Astrocyte of the cerebellum (primary cell): ENCODE measurements around the gene DIS3L2.

Experiments
- DNase-seq: peaks from one replicate; pipeline ENCODE4 v3.0.0-alpha.2; 2011; ENCODE audit warnings: low read depth
- H3K4me3 ChIP-seq: 2 replicates; pipeline ENCODE4 v1.5.1; 2011; ENCODE audit warnings: mild to moderate bottlenecking, low read depth, low read length, moderate library complexity
- in situ Hi-C: cut with HindIII; loops from 2 replicates; pipeline ENCODE4 v1.10.0; 2017; ENCODE audit warnings: low sequenced_read_pairs
- TF ChIP-seq, protein P1 (sequence below): IDR thresholded peaks from 2 replicates; pipeline ENCODE4 v1.5.1; 2012; ENCODE audit warnings: low read length, low read depth, moderate library complexity, mild to moderate bottlenecking; ENCODE audit errors: missing control alignments

Gene DIS3L2

DNA sequence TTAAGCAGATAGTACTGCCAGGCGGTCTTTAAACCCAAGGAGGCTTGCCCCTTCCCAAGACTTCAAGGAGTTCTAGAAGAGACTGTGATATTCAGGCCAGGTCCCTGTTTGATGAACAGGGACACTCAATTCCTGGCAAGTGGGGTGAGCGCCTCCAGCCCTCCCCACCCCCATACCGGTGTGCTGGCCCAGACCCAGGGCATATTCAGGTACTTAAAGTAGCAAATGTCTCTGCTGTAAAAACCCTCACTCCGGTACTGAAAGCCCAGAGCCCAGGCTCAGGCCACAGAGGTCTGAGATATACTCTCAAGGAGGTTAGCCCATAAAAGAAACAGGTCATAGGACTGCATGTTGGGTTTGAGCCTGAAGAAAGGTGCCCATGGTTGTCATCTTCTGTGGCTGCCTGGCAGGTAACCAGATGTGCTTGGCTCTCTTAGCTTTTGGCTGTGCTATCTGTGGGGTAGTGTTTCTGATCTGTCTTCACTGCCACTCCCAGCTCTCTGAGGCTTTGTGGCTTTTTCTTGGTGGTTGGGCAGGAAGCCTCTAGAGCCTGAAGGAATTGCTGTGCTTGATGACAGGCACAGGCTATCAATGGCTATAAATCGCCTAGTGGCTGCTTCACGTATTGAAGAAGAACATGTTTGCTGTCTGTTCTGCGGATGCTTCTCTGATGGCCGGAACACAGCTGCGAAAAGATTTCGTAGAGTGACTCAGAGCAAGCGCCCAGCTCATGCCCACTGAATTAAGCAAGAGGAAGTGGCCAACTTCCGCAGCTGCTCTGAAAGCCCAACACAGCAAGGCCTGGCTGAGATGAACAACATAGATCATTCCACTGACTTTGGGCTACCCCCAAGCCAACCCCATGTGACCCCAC lies 353.8 kb downstream of the DIS3L2 start:
- DNase-seq, result peak; percentile 20
- no peak overlapping the region for H3K4me3 ChIP-seq
- TF ChIP-seq, protein P1, sequence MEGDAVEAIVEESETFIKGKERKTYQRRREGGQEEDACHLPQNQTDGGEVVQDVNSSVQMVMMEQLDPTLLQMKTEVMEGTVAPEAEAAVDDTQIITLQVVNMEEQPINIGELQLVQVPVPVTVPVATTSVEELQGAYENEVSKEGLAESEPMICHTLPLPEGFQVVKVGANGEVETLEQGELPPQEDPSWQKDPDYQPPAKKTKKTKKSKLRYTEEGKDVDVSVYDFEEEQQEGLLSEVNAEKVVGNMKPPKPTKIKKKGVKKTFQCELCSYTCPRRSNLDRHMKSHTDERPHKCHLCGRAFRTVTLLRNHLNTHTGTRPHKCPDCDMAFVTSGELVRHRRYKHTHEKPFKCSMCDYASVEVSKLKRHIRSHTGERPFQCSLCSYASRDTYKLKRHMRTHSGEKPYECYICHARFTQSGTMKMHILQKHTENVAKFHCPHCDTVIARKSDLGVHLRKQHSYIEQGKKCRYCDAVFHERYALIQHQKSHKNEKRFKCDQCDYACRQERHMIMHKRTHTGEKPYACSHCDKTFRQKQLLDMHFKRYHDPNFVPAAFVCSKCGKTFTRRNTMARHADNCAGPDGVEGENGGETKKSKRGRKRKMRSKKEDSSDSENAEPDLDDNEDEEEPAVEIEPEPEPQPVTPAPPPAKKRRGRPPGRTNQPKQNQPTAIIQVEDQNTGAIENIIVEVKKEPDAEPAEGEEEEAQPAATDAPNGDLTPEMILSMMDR, result peak; percentile 17
- in situ Hi-C loops, result no loop called here

DNA sequence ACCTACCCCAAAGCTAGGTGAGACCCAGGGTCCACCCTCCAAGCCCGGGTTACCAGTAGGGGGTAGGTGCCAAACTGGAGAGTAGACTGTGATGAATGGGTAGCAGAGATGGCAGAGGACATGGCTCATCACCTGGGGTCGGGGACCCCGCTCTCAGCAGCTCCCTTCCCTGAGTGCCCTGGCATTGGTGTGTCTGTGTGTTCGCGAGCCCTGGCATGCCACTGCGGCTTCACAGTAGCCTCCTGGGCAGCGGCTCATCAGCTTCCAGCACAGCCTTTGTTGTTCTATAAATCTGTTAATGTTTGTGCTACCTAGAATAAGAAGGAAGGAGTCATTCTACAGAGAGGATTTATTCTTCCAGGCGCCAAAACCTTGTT lies 354.4 kb downstream of the DIS3L2 start:
- H3K4me3 ChIP-seq, result no peak overlapping the region
- no peak for DNase-seq
- TF ChIP-seq, protein P1, result no peak
- in situ Hi-C loops, result no loop called here

DNA sequence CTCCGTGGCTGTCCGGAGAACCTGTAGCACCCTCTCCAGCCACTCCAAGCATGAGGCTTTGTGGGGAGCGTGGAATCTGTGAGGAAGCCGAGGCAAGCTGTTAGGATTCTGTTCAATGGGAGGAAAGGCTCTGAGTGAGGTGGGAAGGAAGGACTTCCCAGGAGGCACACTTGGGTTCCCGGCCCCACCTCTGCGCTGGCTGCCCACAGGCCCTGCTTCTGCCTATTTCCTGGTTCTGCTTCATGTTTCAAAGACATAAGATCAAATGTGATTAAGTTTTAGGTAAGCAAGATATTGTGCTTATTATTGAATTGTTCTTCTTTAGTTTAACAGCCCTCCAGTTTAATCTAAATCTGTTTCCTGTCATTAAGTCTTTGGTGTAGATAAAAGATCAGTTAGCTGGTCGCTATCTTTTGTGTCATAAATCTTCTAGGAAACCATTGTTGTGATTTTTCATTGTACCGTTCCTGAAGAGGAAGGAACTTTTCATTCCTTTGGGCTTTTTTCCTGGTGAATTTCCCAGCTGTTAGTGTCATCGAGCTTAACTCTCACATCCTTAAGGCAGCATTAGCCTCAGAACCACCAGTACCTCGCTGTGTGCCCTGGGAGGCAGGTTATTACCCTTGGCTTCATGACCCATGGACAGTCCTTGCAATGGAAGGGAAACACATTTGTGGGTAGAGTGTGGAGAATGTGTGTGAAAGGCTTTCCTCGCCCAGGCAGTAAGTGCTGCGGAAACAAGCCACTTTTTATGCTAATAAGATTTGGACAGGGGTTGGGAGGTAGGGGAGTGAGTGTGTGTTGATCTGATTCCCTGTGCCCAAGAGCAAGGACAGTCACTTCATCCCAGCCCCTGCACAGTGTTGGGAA lies 355.2 kb downstream of the DIS3L2 start:
- TF ChIP-seq, protein P1, result no peak
- in situ Hi-C loops, result no loop called here
- DNase-seq, result no peak
- no peak overlapping the region for H3K4me3 ChIP-seq

DNA sequence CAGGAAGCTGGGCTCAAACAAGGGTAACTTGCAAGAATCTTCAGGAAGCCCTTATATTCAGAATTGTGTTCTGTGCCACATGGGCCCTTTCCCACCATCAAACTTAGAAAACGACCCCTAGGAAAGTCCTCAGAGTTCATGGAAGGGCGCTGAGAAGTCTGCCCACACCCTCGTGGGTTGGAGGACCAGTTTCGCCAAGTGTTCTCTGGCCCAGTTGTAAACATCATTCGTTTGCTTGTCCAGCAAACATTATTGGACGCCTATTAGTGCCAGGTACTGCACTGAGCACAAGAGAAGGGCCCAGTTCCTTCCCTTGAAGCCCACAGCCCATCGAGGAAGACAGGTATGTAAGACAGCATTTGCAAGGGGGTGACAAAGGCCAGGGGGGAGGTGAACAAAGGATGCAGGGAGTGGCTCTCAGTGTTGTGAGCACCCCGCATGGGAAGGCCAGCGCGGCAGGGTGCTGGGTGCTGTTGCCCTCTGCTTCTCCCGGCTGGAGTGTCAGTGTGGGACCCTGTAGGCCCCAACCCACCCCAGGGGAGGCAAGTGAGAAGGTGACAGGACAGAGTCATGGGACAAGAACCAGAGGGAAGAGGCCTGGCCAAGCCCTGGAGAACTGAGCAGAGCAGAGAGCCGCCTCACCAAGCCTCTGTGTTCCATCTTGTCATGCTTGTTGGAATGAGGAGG lies 356.8 kb downstream of the DIS3L2 start:
- TF ChIP-seq, protein P1, result no peak
- in situ Hi-C loops, result no loop called here
- DNase-seq, result no peak
- no peak overlapping the region for H3K4me3 ChIP-seq

DNA sequence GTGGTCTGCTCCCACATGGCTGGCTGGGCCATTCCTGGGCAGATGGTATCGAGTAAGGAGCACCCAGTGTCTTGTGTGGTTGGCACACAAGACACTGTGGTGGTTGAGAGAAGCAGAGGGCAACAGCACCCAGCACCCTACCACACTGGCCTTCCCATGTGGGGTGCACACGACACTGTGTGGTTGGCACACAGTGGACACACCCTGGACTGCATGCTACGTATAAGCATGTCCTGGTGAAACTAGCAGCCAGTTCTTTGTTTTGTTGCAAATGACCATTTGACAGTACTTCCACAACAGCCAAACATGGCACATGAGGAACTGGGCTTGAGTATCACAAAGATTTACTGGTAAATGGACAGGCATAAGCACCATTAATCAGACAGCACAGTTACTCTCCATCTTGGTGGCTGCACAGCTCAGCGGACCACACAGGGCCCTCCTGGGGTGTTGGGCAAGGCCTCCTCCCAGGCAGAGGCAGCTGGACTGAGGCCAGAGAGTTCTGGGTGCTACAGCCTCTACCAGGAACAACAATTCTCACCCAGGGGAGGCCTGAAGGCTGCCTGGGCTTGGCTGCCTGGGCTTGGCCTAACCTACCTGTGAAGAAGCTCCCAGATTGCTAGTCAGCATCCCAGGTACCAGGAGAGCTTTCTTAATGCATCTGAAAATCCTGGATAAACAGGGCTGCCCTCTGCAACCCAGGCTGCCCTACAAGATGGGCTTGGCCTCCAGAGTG lies 357.7 kb downstream of the DIS3L2 start:
- TF ChIP-seq, protein P1, result no peak
- in situ Hi-C loops, result no loop called here
- DNase-seq, result no peak
- H3K4me3 ChIP-seq, result no peak overlapping the region
